GM21786 (cell line): ENCODE data around the gene IL19.
"Not testable (repeated sequence)": the region's sequence is repeated elsewhere in the genome, so short reads cannot be mapped to it uniquely, and the experiment has no call there.

Experiments used
- ATAC-seq: cut with Tn5 transposase; IDR thresholded peaks from one replicate; pipeline ENCODE4 v1.9.1; 2021; ENCODE audit not compliant: unreplicated experiment

The IL19 gene

GRCh38 chr1:206739411-206740076 is 31.0 kb upstream of the IL19 start:
- peak; percentile 76 for ATAC-seq

- ATAC-seq: no peak
These were observed 29.4 kb upstream of the IL19 start for GRCh38 chr1:206741142-206741701.

GRCh38 chr1:206742719-206743383 is 27.7 kb upstream of the IL19 start:
- ATAC-seq: no peak

GRCh38 chr1:206744683-206745082 is 25.9 kb upstream of the IL19 start:
- no peak for ATAC-seq

- no peak for ATAC-seq
These were observed 25.3 kb upstream of the IL19 start for GRCh38 chr1:206745301-206745700.

GRCh38 chr1:206748348-206749030 is 22.1 kb upstream of the IL19 start:
- no peak for ATAC-seq

GRCh38 chr1:206751891-206752290 is 18.7 kb upstream of the IL19 start:
- no peak for ATAC-seq

- ATAC-seq: no peak
These were observed 18.1 kb upstream of the IL19 start for GRCh38 chr1:206752481-206752880.

- ATAC-seq: no peak
These were observed 17.4 kb upstream of the IL19 start for GRCh38 chr1:206753141-206753540.

GRCh38 chr1:206754011-206754410 is 16.6 kb upstream of the IL19 start:
- no peak for ATAC-seq

- no peak for ATAC-seq
These were observed 12.9 kb upstream of the IL19 start for GRCh38 chr1:206757524-206758266.

GRCh38 chr1:206760590-206760989 is 10.0 kb upstream of the IL19 start:
- ATAC-seq: no peak

- no peak for ATAC-seq
These were observed 9.3 kb upstream of the IL19 start for GRCh38 chr1:206761159-206761768.

GRCh38 chr1:206762741-206763364 is 7.7 kb upstream of the IL19 start:
- ATAC-seq: not testable (repeated sequence)

- not testable (repeated sequence) for ATAC-seq
These were observed 4.8 kb upstream of the IL19 start for GRCh38 chr1:206765771-206766170.

GRCh38 chr1:206766251-206766856 is 4.2 kb upstream of the IL19 start:
- ATAC-seq: peak; percentile 50

GRCh38 chr1:206768472-206769303 is 1.9 kb upstream of the IL19 start:
- ATAC-seq: peak; percentile 5

- ATAC-seq: peak; percentile 64
These were observed 1.3 kb upstream of the IL19 start for GRCh38 chr1:206769304-206769731.

- ATAC-seq: no peak
These were observed 742 bp downstream of the IL19 start for GRCh38 chr1:206771338-206771692.
